Glutamatergic neuron (in vitro differentiated cells): ENCODE data around the gene TPK1. TPM values are rescaled to one million over a fixed set of nuclear protein-coding genes. Genes with fewer than 3 reads are reported as not detected.
"Not testable (repeated sequence)": the region's sequence is repeated elsewhere in the genome, so short reads cannot be mapped to it uniquely, and the experiment has no call there.

Source experiments
- DNase-seq: peaks from one replicate; pipeline ENCODE4 v3.0.0; 2022
- H3K27ac Mint-ChIP-seq: one replicate; pipeline ENCODE4 v1.8.0; 2020; ENCODE audit warnings: mild to moderate bottlenecking, mixed read lengths, inconsistent platforms; ENCODE audit not compliant: unreplicated experiment
- H3K27me3 Mint-ChIP-seq: one replicate; pipeline ENCODE4 v1.8.0; 2020; ENCODE audit warnings: mild to moderate bottlenecking, moderate library complexity, mixed read lengths, inconsistent platforms; ENCODE audit not compliant: unreplicated experiment
- H3K36me3 Mint-ChIP-seq: one replicate; pipeline ENCODE4 v1.8.0; 2020; ENCODE audit warnings: mild to moderate bottlenecking, mixed read lengths, inconsistent platforms; ENCODE audit not compliant: unreplicated experiment
- H3K4me1 Mint-ChIP-seq: one replicate; pipeline ENCODE4 v1.8.0; 2020; ENCODE audit warnings: mild to moderate bottlenecking, low read depth, mixed read lengths, inconsistent platforms; ENCODE audit not compliant: unreplicated experiment
- H3K4me3 Mint-ChIP-seq: one replicate; pipeline ENCODE4 v1.8.0; 2020; ENCODE audit warnings: mild to moderate bottlenecking, mixed read lengths, inconsistent platforms; ENCODE audit not compliant: unreplicated experiment
- H3K9me3 Mint-ChIP-seq: one replicate; pipeline ENCODE4 v1.8.0; 2020; ENCODE audit warnings: mild to moderate bottlenecking, moderate library complexity, mixed read lengths, inconsistent platforms; ENCODE audit not compliant: unreplicated experiment
- CTCF ChIP-seq: fragments of 200-600 bp; sonication (generic); IDR thresholded peaks from one replicate; pipeline ENCODE4 v1.5.0; 2021; ENCODE audit not compliant: partially characterized antibody, unreplicated experiment
- total RNA-seq: library from RNA; stranded (reverse); fragmentation: NEBNext Ultra II Directional; extraction: Animal tissue kit (Norgen Biotek cat#: 25700); gene quantifications from one replicate; pipeline ENCODE4 v1.2.1, GENCODE V29; 2021; ENCODE audit not compliant: unreplicated experiment

Gene TPK1
- total RNA-seq, 1 donor from 2014 or later, result 2.6 TPM

DNA sequence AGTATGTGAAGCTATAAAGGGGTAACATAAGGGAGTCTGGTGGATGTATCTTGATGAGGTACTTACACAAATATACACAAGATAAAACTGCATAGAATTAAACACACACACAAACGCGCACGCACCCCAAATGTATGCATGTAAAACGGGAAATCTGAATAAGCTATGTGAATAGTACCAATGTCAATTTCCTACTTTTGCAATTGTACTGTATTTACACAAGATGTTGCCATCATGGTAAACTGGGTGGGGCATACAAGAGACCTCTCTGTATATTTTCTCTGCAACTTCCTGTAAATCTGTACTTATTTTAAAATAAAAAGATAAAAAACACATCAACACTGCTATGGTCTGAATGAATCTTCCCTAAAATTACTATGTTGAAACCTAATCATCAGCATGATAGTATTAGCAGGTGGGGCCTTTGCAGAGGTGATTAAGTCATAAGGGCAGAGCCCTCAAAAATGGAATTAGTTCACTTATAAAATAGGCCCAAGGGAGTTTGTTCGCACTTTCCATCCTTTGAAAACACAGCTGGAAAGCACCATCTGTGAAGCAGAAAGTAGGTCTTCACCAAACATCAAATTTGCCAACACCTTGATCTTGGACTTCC lies 30.1 kb downstream of the TPK1 start:
- Mint-ChIP-seq H3K4me3 (no peak overlapping the region), H3K9me3 (no peaks in the 10 kb centered on the region), H3K27me3 (peaks cover 3% of the 10 kb centered on the region), H3K27ac (no peak overlapping the region), H3K4me1 (no peaks in the 10 kb centered on the region), H3K36me3 (no peaks in the 10 kb centered on the region)
- no peak for DNase-seq
- no peak for TF ChIP-seq CTCF

- DNase-seq, H3K36me3 Mint-ChIP-seq, H3K27ac Mint-ChIP-seq, H3K27me3 Mint-ChIP-seq, H3K4me3 Mint-ChIP-seq, H3K4me1 Mint-ChIP-seq, H3K9me3 Mint-ChIP-seq: not testable (repeated sequence)
These were observed 35.0 kb downstream of the TPK1 start for GRCh38 chr7:144800678-144801436.

DNA sequence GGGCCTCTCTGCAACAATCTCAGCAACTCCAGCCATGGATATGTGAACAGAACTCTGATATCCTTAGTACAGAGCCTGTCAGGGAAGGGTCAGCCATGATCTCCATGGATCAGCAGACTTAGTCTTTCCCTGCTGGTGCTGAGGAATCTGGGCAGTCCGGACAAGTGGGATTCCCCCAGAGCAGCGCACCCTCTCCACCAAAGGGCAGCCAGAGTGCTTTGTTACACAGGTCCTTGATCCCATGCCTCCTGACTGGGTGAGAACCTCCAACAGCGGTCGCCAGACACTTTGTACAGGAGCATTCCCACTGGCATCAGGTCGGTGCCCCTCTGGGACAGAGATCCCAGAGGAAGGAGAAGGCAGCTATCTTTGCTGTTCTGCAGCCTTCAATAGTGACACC lies 38.9 kb downstream of the TPK1 start:
- Mint-ChIP-seq H3K9me3 (peaks cover 2% of the 10 kb centered on the region), H3K27me3 (peaks cover 2% of the 10 kb centered on the region), H3K4me3 (no peak overlapping the region), H3K36me3 (peaks cover 7% of the 10 kb centered on the region), H3K27ac (no peak overlapping the region), H3K4me1 (no peaks in the 10 kb centered on the region)
- TF ChIP-seq CTCF, result no peak
- DNase-seq, result no peak

- Mint-ChIP-seq H3K27ac (no peak overlapping the region), H3K4me1 (no peaks in the 10 kb centered on the region), H3K4me3 (no peak overlapping the region), H3K36me3 (peaks cover 7% of the 10 kb centered on the region), H3K9me3 (no peaks in the 10 kb centered on the region), H3K27me3 (peaks cover 2% of the 10 kb centered on the region)
- no peak for DNase-seq
- no peak for TF ChIP-seq CTCF
These were observed 43.8 kb downstream of the TPK1 start for GRCh38 chr7:144792050-144792449.

DNA sequence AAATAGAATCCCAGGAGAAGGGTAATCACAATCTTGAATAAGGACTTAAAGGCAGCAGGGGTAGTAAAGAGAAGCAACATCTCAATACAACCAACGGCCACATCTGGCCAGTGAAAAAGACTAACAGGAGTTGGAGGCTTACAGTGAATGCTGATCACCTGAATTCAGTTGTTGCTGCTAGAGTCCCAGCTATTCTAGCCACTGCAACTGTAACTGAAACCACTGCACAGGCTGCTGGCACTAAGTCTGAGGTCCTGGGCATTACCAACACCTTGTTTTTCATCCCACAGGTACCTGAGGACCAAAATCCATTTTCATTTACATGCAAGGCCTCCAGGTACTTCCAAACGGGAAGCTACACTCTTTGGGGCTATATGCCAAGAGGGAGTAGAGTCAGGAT lies 44.4 kb downstream of the TPK1 start:
- no peaks in the 10 kb centered on the region for H3K9me3 Mint-ChIP-seq
- no peak for DNase-seq

More for the DNA sequence above, 44.4 kb downstream of the TPK1 start:
- Mint-ChIP-seq H3K4me3 (no peak overlapping the region), H3K27ac (no peak overlapping the region), H3K36me3 (peaks cover 7% of the 10 kb centered on the region), H3K4me1 (no peaks in the 10 kb centered on the region), H3K27me3 (peaks cover 2% of the 10 kb centered on the region)
- TF ChIP-seq CTCF, result no peak
